GM12891 (cell line): ENCODE results near the gene SULT1A2. TPM values are rescaled to one million over a fixed set of nuclear protein-coding genes. Genes with fewer than 3 reads are reported as not detected.
"Not testable (repeated sequence)": the region's sequence is repeated elsewhere in the genome, so short reads cannot be mapped to it uniquely, and the experiment has no call there.

Experiments
- DNase-seq: peaks from one replicate; pipeline ENCODE4 v3.0.0; 2011; ENCODE audit warnings: low spot score; ENCODE audit not compliant: insufficient read length
- FAIRE-seq: peaks from 2 replicates; lab custom pipeline; 2011; peaks lifted over from hg19 to GRCh38; lab: Jason Lieb, UNC
- PAX5 ChIP-seq: IDR thresholded peaks from 2 replicates; pipeline ENCODE4 v1.6.1; 2011; ENCODE audit warnings: low read length, moderate library complexity, mild to moderate bottlenecking; ENCODE audit not compliant: insufficient read depth, severe bottlenecking
- POLR2A ChIP-seq: IDR thresholded peaks from 2 replicates; pipeline ENCODE4 v1.6.1; 2011; ENCODE audit warnings: low read depth, low read length, control low read depth
- POLR2AphosphoS5 ChIP-seq: IDR thresholded peaks from 2 replicates; pipeline ENCODE4 v1.6.1; 2011; ENCODE audit warnings: low read depth, low read length, control low read depth
- POU2F2 ChIP-seq: IDR thresholded peaks from 2 replicates; pipeline ENCODE4 v1.6.1; 2011; ENCODE audit warnings: low read depth, mild to moderate bottlenecking, control low read depth, low read length, moderate library complexity
- SPI1 ChIP-seq: IDR thresholded peaks from 2 replicates; pipeline ENCODE4 v1.6.1; 2011; ENCODE audit warnings: low read depth, low read length, control low read depth
- TAF1 ChIP-seq: IDR thresholded peaks from 2 replicates; pipeline ENCODE4 v1.6.1; 2011; ENCODE audit warnings: low read depth, low read length, control low read depth
- polyA plus RNA-seq: library from polyadenylated mRNA; unstranded; fragments of >200 nt; gene quantifications from one replicate; pipeline ENCODE4 v1.2.1, GENCODE V29; 2012; ENCODE audit warnings: low read depth, missing spikeins, inconsistent platforms; ENCODE audit not compliant: missing spikeins

SULT1A2 gene
- not detected for polyA plus RNA-seq

- no peak for DNase-seq
- no peak for FAIRE-seq
- TF ChIP-seq SPI1 (no peak), POU2F2 (no peak), POLR2A (no peak)
These were observed at the start of gene SULT1A2 for GRCh38 chr16:28596840-28597691. SULT1A2 (minus strand) TSS chr16:28597050; CDS start chr16:28595930, 1,120 bp downstream.

GRCh38 chr16:28639959-28640358 is 43.1 kb upstream of the SULT1A2 start:
- TF ChIP-seq SPI1: peak; percentile 57
- not testable (repeated sequence) for FAIRE-seq

DNA sequence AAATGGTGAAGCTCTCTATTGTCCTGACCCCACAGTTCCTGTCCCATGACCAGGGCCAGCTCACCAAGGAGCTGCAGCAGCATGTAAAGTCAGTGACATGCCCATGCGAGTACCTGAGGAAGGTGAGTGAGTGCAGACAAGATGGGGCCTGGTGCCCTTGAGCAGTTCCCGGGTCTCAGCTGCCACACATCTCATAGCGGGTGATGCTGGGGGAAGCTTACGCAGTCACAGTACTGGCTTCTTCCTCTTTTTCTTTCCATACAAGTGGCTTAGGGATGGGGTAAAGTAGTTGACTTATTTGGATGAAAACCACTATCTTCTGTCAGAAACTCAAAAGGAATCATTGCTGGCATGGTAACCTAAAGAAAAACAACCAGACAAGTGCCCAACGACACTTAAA is 41.5 kb upstream of the SULT1A2 start:
- not testable (repeated sequence) for FAIRE-seq, DNase-seq

More at GRCh38 chr16:28639959-28640358, 43.1 kb upstream of the SULT1A2 start:
- not testable (repeated sequence) for DNase-seq

DNA sequence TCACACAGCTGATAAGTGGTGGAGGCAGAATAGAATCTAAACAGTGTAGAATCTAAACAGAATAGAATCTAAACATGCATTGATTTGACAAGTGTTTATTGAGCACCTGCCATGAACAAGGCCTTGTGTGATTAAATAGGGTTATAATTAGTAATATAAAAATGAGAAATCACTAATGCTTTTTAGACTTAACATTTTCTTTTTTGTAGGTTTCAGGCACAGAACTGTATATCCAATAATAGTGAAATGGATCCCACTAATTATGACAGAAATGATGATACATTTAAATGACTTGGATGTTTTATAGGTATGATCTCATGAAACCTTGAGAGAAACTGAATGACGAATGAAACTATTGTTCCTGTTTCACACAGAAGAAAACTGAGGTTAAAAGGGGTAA is 40.9 kb upstream of the SULT1A2 start, which contains the start of gene NPIPB8:
TSS of gene NPIPB8 (plus strand) at position 301 of the 400 bp plus-strand sequence. CDS start 296 bp downstream, outside the sequence.
- not testable (repeated sequence) for FAIRE-seq, DNase-seq

DNA sequence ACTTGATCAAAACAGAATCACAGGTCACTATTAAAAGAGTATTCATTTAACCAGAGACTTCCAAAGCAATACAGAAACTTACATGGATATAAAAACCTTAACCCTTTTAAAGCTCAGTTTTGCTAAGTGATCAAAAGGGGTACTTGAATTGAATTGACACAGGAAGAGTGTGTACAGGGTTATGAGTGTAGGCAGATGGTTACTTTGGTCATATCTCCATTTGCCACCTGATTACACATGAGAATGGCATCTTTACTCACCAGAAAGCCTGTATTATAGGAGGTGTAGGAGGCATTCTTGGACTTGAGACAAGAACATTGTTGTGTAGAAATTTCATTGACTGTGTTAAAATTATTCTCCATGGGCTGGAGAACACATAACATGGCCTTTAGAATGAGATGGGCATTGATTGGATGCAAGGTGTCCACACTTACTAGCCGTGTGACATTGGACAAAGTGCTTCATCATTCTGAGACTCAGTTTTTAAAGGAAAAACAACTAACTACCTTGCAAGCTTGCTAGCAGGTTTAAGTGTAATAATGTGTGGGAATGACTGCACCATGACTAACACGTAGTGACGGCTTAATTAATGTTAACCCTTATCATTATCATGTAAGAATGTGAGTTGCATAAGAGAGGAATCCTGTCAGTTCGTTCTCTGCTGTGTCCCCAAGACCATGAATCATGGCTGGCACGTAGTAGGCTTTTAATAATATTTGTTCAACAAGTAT is 39.4 kb upstream of the SULT1A2 start:
- not testable (repeated sequence) for FAIRE-seq, DNase-seq

GRCh38 chr16:28630905-28631304 is 34.1 kb upstream of the SULT1A2 start:
- not testable (repeated sequence) for FAIRE-seq, DNase-seq

- FAIRE-seq: peak; percentile 85
- DNase-seq: peak; percentile 60
- TF ChIP-seq POU2F2 (no peak), PAX5 (no peak), POLR2AphosphoS5 (no peak), POLR2A (no peak), TAF1 (no peak), SPI1 (no peak)
These were observed 26.4 kb upstream of the SULT1A2 start for GRCh38 chr16:28623172-28623711.

- DNase-seq, FAIRE-seq: not testable (repeated sequence)
These were observed 25.8 kb upstream of the SULT1A2 start for GRCh38 chr16:28622532-28623171.

GRCh38 chr16:28621481-28622155 is 24.8 kb upstream of the SULT1A2 start:
- FAIRE-seq: no peak
- TF ChIP-seq SPI1 (no peak), POLR2A (no peak), PAX5 (no peak), POLR2AphosphoS5 (no peak)
- DNase-seq: no peak

DNA sequence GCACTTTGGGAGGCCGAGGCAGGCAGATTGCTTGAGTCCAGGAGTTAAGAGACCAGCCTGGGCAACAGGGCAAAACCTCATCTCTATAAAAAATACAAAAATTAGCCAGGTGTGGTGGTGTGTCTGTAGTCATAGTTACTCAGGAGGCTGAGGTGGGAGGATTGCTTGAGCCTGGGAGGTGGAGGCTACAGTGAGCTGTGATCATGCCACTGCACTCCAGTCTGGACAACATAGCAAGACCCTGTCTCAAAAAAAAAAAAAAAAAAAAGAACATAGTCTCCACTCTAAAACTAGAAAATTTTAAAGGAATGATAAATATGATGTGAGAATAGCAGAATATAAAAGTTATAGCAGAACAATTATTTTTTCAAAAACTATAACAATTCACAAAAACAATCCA is 23.5 kb upstream of the SULT1A2 start:
- FAIRE-seq, DNase-seq: not testable (repeated sequence)

DNA sequence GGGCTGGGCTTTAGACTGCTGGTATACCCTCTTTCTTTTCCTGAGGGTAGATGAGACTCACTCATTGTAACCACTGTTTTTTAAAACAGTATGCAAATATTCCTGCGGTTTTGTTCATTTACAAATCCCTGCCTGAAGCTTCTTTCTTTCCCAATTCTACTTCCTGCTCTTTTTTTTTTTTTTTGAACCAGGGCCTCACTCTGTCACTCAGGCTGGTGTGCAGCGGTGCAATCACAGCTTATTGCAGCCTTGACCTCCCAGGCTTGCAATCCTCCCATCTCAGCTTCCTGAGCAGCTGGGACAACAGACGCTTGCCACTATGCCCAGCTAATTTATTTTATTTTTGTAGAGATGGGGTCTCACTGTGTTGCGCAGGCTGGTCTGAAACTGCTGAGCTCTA is 21.0 kb upstream of the SULT1A2 start:
- TF ChIP-seq SPI1: no peak
- no peak for TF ChIP-seq POLR2A
- no peak for TF ChIP-seq PAX5
- TF ChIP-seq TAF1: no peak
- no peak for TF ChIP-seq POLR2AphosphoS5
- TF ChIP-seq POU2F2: no peak
- DNase-seq (no peak), FAIRE-seq (no peak)
